Measurements from ENCODE around the gene RNFT2. TPM values are rescaled to one million over a fixed set of nuclear protein-coding genes. Genes with fewer than 3 reads are reported as not detected.

The RNFT2 gene
- total RNA-seq, 1 experiment from 2014 or later = 27.7 TPM

DNA sequence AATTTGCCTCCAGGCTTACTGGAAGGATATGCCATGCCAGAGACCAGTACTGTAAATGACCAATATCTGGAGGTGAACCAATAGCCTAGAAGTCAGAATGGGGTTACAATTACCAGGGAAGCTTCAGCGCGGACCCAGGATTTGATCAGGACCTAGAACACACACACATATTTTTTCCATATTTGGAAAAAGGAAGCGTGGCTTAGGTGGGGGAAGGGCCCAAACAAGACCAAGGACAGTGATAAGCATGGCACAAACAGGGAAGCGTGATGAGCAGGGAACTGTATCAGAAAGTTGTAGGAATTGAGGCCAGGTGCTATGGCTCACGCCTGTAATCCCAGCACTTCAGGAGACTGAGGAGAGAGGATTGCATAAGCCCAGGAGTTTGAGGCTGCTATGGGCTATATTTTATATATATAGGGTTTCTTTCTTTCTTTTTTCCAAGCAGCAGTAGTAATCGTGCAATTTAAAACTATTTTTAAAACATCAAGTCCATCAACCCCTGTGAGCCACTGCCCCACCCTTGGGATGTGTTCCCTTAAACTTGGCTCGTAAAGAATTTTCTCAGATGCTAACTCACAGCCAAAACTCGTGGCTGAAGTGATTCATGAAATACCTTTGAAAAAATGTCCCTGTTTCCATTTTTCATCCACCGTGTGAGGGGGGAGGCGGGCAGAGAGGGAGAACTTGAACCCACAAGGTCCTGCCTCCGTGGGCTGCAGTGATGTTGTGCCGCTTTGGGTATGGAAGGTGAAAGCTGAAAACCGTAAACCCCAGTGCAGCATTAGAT lies 126.5 kb downstream of the RNFT2 start:
- Mint-ChIP-seq H3K27me3 (ENCODE audit: low read depth) (no peaks in the 10 kb centered on the region), H3K4me3 (no peak overlapping the region), H3K9me3 (no peaks in the 10 kb centered on the region), H3K4me1 (peaks cover 6% of the 10 kb centered on the region; the same call in 1 of the 2 replicates), H3K36me3 (no peaks in the 10 kb centered on the region), H3K27ac (no peak overlapping the region)
- no peak for TF ChIP-seq ZNF263 (CRISPR knock-in tag; IDR thresholded peaks at IDR 0.05; ENCODE audit: low read depth)
- no peak for TF ChIP-seq CREB1 (CRISPR knock-in tag; IDR thresholded peaks at IDR 0.05)
- TF ChIP-seq ESRRA (CRISPR knock-in tag; IDR thresholded peaks at IDR 0.05; ENCODE audit: borderline replicate concordance) = no peak
- TF ChIP-seq, protein P1, sequence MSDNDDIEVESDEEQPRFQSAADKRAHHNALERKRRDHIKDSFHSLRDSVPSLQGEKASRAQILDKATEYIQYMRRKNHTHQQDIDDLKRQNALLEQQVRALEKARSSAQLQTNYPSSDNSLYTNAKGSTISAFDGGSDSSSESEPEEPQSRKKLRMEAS (CRISPR knock-in tag; IDR thresholded peaks at IDR 0.05) = no peak
- no peak for TF ChIP-seq ZNF396 (CRISPR knock-in tag; IDR thresholded peaks at IDR 0.05; ENCODE audit: borderline replicate concordance)
- no peak for TF ChIP-seq ZNF423 (CRISPR knock-in tag; IDR thresholded peaks at IDR 0.05)
- no peak for TF ChIP-seq SOX15 (CRISPR knock-in tag; IDR thresholded peaks at IDR 0.05)
- ChIA-PET CTCF (interaction anchor here (1.7 kb wide), 1 partner anchor 28 kb away, joined by 8 read pairs; no protein-coding TSS in a partner anchor), POLR2A (no interaction called here)
- DNase-seq (ENCODE audit: low spot score) (no peak), ATAC-seq (no peak)

DNA sequence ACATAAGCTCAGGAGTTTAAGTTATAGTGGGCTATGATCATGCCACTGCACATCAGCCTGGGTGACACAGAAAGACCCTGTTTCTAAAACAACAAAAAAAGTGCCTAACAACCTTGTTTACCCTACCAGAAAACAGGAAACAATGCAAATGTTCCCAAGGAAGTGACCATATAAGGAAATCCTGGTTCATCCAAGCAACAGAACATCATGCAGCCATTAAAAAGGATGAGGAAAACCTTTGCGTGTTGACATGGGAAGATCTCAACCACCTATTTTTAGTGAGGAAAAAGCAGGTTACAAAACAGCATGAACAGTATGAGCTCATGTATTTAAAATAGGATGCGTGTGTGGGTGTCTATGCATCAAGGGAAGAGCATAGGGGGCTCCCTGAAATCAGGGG lies 129.4 kb downstream of the RNFT2 start:
- H3K9me3 Mint-ChIP-seq = no peaks in the 10 kb centered on the region
- no peaks in the 10 kb centered on the region for H3K27me3 Mint-ChIP-seq (ENCODE audit: low read depth)
- H3K4me1 Mint-ChIP-seq = no peaks in the 10 kb centered on the region
- no peak overlapping the region for H3K27ac Mint-ChIP-seq
- no peak for TF ChIP-seq SMAD3 (CRISPR knock-in tag; IDR thresholded peaks at IDR 0.05; ENCODE audit: borderline replicate concordance)
- no peak for TF ChIP-seq NFE2L1 (CRISPR knock-in tag; IDR thresholded peaks at IDR 0.05)
- TF ChIP-seq, protein P2, sequence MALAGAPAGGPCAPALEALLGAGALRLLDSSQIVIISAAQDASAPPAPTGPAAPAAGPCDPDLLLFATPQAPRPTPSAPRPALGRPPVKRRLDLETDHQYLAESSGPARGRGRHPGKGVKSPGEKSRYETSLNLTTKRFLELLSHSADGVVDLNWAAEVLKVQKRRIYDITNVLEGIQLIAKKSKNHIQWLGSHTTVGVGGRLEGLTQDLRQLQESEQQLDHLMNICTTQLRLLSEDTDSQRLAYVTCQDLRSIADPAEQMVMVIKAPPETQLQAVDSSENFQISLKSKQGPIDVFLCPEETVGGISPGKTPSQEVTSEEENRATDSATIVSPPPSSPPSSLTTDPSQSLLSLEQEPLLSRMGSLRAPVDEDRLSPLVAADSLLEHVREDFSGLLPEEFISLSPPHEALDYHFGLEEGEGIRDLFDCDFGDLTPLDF (CRISPR knock-in tag; IDR thresholded peaks at IDR 0.05) = no peak
- TF ChIP-seq, protein P1 (CRISPR knock-in tag; IDR thresholded peaks at IDR 0.05) = no peak
- TF ChIP-seq, protein P3, sequence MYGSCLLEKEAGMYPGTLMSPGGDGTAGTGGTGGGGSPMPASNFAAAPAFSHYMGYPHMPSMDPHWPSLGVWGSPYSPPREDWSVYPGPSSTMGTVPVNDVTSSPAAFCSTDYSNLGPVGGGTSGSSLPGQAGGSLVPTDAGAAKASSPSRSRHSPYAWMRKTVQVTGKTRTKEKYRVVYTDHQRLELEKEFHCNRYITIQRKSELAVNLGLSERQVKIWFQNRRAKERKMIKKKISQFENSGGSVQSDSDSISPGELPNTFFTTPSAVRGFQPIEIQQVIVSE (CRISPR knock-in tag; IDR thresholded peaks at IDR 0.05; ENCODE audit: borderline replicate concordance) = no peak
- TF ChIP-seq, protein P4, sequence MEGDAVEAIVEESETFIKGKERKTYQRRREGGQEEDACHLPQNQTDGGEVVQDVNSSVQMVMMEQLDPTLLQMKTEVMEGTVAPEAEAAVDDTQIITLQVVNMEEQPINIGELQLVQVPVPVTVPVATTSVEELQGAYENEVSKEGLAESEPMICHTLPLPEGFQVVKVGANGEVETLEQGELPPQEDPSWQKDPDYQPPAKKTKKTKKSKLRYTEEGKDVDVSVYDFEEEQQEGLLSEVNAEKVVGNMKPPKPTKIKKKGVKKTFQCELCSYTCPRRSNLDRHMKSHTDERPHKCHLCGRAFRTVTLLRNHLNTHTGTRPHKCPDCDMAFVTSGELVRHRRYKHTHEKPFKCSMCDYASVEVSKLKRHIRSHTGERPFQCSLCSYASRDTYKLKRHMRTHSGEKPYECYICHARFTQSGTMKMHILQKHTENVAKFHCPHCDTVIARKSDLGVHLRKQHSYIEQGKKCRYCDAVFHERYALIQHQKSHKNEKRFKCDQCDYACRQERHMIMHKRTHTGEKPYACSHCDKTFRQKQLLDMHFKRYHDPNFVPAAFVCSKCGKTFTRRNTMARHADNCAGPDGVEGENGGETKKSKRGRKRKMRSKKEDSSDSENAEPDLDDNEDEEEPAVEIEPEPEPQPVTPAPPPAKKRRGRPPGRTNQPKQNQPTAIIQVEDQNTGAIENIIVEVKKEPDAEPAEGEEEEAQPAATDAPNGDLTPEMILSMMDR (IDR thresholded peaks at IDR 0.05) = no peak
- no peak for TF ChIP-seq FOXJ3 (CRISPR knock-in tag; IDR thresholded peaks at IDR 0.05; ENCODE audit: borderline replicate concordance)
- TF ChIP-seq ESRRA (CRISPR knock-in tag; IDR thresholded peaks at IDR 0.05; ENCODE audit: borderline replicate concordance) = no peak
- TF ChIP-seq MXD4 (CRISPR knock-in tag; IDR thresholded peaks at IDR 0.05; ENCODE audit: borderline replicate concordance) = no peak
- TF ChIP-seq NR3C1 (CRISPR knock-in tag; conservative IDR thresholded peaks at IDR 0.05; ENCODE audit: low read depth) = no peak
- TF ChIP-seq, protein P5, sequence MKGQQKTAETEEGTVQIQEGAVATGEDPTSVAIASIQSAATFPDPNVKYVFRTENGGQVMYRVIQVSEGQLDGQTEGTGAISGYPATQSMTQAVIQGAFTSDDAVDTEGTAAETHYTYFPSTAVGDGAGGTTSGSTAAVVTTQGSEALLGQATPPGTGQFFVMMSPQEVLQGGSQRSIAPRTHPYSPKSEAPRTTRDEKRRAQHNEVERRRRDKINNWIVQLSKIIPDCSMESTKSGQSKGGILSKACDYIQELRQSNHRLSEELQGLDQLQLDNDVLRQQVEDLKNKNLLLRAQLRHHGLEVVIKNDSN (CRISPR knock-in tag; IDR thresholded peaks at IDR 0.05) = no peak
- TF ChIP-seq TP53 (CRISPR knock-in tag; IDR thresholded peaks at IDR 0.05) = no peak
- no peak for TF ChIP-seq ZNF121 (CRISPR knock-in tag; IDR thresholded peaks at IDR 0.05)
- no peak for TF ChIP-seq ELF4 (CRISPR knock-in tag; IDR thresholded peaks at IDR 0.05; ENCODE audit: low read depth)
- TF ChIP-seq OVOL2 (CRISPR knock-in tag; IDR thresholded peaks at IDR 0.05; ENCODE audit: borderline replicate concordance) = no peak
- TF ChIP-seq NR2C2 (CRISPR knock-in tag; IDR thresholded peaks at IDR 0.05) = no peak
- no peak for TF ChIP-seq GABPB1 (CRISPR knock-in tag; IDR thresholded peaks at IDR 0.05)
- no peak for TF ChIP-seq ZNF423 (CRISPR knock-in tag; IDR thresholded peaks at IDR 0.05)
- no peak for TF ChIP-seq RORB (CRISPR knock-in tag; IDR thresholded peaks at IDR 0.05)
- H3K4me3 Mint-ChIP-seq = no peak overlapping the region
- ChIA-PET POLR2A (interaction anchor here (0.6 to 0.8 kb wide), 2 partner anchors 9 to 264 kb away, joined by 3 read pairs; no protein-coding TSS in a partner anchor), CTCF (no interaction called here)
- DNase-seq (ENCODE audit: low spot score) (no peak), ATAC-seq (no peak)
- no peaks in the 10 kb centered on the region for H3K36me3 Mint-ChIP-seq
